Mucosa of stomach (tissue), 1 donor: ENCODE measurements around the gene AGBL1.
"Not testable (repeated sequence)": the region's sequence is repeated elsewhere in the genome, so short reads cannot be mapped to it uniquely, and the experiment has no call there.

Experiments
- H3K27me3 ChIP-seq: one replicate; pipeline ENCODE4 v1.7.0; 2013; ENCODE audit warnings: mild to moderate bottlenecking, low read length; ENCODE audit not compliant: control insufficient read depth, insufficient read depth
- H3K36me3 ChIP-seq: one replicate; pipeline ENCODE4 v1.7.0; 2013; ENCODE audit warnings: low read length; ENCODE audit not compliant: control insufficient read depth, insufficient read depth
- H3K4me1 ChIP-seq: one replicate; pipeline ENCODE4 v1.7.0; 2013; ENCODE audit warnings: mild to moderate bottlenecking, low read length; ENCODE audit not compliant: control insufficient read depth, insufficient read depth
- H3K4me3 ChIP-seq: one replicate; pipeline ENCODE4 v1.7.0; 2013; ENCODE audit warnings: low read length
- H3K9ac ChIP-seq: one replicate; pipeline ENCODE4 v1.7.0; 2013; ENCODE audit warnings: mild to moderate bottlenecking, low read length, moderate library complexity
- H3K9me3 ChIP-seq: one replicate; pipeline ENCODE4 v1.7.0; 2013; ENCODE audit warnings: mild to moderate bottlenecking, low read length, moderate library complexity; ENCODE audit not compliant: control insufficient read depth
- donor health status: Pancreatic carcinoma.

AGBL1 gene

DNA sequence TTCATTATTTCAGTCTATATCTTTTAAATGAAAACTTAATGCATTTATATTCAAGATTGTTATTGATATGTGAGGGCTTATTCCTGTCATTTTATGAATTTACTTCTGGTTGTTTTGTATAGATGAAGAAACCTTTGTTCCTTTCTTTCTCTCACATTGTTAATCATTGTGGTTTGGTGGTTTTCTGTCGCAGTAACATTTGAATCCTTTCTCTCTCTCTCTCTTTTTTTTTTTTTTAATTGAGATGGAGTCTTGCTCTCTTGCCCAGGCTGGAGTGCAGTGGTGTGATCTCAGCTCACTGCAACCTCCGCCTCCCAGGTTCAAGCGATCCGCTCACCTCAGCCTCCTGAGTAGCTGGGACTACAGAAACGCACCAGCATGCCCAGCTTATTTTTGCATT is 22.1 kb downstream of the AGBL1 start:
- H3K9me3 ChIP-seq = no peaks in the 10 kb centered on the region
- H3K4me1 ChIP-seq = no peaks in the 10 kb centered on the region
- H3K4me3 ChIP-seq = no peak overlapping the region
- H3K27me3 ChIP-seq = no peaks in the 10 kb centered on the region
- no peak overlapping the region for H3K9ac ChIP-seq
- H3K36me3 ChIP-seq = no peaks in the 10 kb centered on the region

DNA sequence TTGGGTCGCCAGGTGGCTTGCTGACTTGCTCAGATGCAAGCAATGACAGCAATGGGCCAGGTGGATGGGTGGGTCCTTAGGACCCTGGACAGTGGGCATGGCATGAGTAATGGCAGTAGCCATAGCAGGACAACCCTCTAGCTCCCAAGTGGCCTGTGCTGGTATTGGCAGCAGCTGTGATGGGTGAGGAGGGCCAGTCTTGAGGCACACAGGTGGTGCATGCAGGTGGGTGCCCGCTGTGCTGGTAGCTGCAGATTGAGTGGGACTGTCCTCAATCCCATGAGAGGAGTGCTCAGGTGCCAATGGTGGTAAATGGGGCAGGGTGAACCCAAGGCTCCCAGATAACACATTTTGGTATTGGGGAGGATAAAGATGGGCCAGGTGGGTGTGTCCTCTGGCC is 24.2 kb downstream of the AGBL1 start:
- Histone ChIP-seq H3K9me3 (no peaks in the 10 kb centered on the region), H3K27me3 (no peaks in the 10 kb centered on the region), H3K4me1 (no peaks in the 10 kb centered on the region), H3K4me3 (no peak overlapping the region), H3K9ac (no peak overlapping the region), H3K36me3 (no peaks in the 10 kb centered on the region)

DNA sequence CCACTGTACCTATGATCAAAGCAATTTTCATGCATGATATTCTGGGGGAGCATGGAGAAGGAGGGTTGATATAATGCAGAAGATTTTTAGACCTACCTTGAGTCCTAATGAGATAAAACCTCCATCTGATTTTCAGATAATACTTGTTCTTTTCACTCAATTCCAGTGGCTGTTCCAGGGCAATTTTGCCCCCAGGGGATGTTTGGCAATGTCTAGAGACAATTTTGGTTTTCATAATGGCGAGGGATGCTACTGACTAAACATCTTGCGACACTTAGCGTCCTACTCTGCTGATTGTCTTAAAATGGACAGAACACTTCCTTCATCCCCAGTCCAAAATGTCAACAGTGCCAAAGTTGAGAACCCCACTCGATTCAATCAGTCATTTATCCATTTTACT is 26.6 kb downstream of the AGBL1 start:
- H3K27me3 ChIP-seq = no peaks in the 10 kb centered on the region
- H3K4me3 ChIP-seq = no peak overlapping the region
- no peaks in the 10 kb centered on the region for H3K4me1 ChIP-seq
- H3K36me3 ChIP-seq = no peaks in the 10 kb centered on the region
- H3K9ac ChIP-seq = no peak overlapping the region
- H3K9me3 ChIP-seq = no peaks in the 10 kb centered on the region

DNA sequence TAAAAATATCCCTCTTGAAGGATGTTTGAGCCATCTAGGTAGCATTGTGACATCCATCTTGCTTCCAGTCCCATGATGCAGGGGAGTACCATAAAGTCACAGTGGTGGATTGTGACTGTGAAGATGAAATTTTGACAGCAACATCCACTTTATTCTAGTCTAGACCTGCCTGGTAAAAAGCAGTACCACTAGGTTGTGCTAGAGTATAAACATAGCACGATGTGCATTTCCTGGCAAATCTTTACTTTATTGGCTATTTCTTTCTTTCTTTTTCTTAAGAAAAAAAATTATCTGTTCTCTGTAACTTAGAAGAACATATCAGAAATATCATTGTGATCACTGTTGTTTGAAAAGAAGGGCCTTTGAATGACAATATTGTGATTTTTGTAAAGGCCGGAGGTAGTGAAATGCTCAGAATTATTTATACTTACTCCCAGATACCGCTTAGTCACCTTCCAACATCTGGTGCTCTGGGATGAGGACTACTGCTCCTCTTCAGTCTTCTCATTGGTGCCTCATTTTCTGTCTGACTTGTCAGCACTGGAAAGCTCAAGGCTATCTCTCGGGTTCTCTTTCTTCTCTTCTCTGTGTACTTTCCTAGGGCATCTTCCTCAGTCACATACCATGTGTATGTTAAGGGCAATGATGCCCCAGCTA is 35.6 kb downstream of the AGBL1 start:
- H3K27me3 ChIP-seq = no peaks in the 10 kb centered on the region
- H3K4me3 ChIP-seq = no peak overlapping the region
- H3K36me3 ChIP-seq = no peaks in the 10 kb centered on the region
- no peaks in the 10 kb centered on the region for H3K9me3 ChIP-seq
- no peaks in the 10 kb centered on the region for H3K4me1 ChIP-seq
- no peak overlapping the region for H3K9ac ChIP-seq

DNA sequence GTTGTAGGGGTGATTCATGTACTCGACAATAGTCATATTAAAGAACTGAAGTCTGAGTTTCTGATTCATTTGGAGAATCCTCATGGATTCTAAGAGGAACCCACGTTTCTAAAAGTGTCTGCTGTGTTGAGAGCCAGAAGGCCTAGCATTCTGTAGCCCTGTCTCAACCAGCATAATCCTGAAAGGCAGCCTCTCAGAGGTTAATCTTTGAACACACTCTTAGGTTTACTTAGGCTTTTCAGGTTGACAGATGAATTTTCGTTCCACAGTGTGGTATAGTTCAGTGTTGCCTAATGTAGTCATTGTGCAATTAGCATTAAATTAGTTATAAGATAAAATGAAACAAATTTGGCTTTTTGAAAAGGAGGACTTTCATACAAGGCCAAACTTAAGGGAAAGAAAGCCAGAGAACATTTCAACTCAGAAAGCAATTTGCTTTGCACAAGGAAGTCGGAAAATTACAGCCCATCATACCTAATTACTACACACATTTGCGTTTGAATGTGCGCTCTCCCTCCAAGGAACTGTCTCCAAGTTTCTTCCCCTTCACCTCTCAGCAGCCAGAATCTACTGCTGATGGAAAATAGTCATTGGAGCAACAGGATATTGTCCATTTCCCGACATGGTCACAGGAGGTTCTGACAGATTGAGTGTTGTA is 42.0 kb downstream of the AGBL1 start:
- H3K9ac ChIP-seq = no peak overlapping the region
- H3K36me3 ChIP-seq = no peaks in the 10 kb centered on the region
- H3K4me3 ChIP-seq = no peak overlapping the region
- no peaks in the 10 kb centered on the region for H3K27me3 ChIP-seq
- H3K9me3 ChIP-seq = no peaks in the 10 kb centered on the region
- H3K4me1 ChIP-seq = no peaks in the 10 kb centered on the region

DNA sequence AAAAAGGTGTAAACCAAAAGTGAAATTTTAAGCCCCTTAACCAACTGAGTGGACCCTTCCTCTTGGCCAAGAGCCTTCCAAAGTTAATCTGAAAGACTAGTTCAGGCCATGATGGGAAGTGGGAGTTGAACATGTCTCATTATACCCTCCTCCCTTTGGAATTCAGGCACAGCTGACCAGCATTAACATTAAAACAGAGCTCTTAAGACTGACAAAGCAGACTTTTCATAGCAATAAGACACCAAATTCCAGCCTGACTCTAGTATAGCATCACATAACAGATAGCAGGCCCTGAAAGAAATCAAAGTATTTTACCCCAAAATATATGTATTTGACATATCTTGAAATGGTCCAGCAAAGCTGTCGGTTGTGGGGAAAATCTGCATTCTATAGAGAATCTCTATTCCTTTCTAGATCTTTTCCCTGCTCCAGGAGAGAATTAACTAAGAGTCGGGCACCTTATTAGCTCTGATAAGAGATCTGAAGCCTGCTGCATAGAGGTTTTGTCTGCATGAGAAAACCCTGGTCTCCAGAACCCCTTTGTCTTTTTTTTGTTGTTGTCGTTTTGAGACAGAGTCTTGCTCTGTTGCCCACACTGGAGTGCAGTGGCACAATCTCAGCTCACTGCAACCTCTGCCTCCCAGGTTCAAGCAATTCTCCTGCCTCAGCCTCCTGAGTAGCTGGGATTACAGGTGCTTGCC is 43.2 kb downstream of the AGBL1 start:
- H3K9me3 ChIP-seq, H3K27me3 ChIP-seq, H3K4me1 ChIP-seq, H3K9ac ChIP-seq, H3K36me3 ChIP-seq, H3K4me3 ChIP-seq: not testable (repeated sequence)

DNA sequence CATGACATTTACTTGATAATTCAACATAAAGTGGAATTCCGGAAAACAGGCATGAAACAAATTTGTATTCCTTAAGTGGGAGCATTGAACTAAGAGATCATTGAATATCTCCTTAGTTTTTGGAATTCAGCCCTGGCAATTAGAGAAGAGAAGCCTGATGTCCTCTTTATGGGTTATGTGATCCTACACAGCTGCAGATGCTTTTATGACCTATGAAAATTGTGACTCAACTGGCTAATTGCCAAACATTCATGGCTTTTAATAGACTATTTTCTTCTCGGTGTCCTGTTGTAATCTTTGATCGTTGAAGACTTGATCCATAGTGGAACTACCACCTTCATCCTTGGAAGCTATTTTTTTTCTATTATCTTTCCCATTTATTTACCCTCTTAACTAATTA is 46.1 kb downstream of the AGBL1 start:
- H3K9me3 ChIP-seq = no peaks in the 10 kb centered on the region
- H3K9ac ChIP-seq = no peak overlapping the region
- no peaks in the 10 kb centered on the region for H3K36me3 ChIP-seq
- H3K4me3 ChIP-seq = no peak overlapping the region
- no peaks in the 10 kb centered on the region for H3K4me1 ChIP-seq
- no peaks in the 10 kb centered on the region for H3K27me3 ChIP-seq

DNA sequence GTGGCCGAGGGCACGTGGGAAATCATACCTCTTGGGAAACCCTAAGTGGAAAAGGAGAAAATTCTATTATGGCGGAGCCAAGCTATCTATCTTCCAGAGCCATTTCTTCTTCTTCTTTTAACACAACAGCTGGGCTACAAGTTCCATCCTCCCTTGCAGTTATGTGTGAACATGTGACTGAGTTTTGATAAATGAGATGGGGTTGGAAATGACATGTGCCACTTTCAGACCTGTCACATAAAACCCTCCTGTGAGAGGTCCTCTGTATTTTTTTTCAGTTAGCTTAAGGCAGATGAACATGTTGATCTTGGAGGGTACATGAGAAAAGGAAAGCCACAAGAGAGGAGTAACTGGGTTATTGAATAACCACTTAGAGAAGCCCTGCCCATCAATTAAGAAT is 47.9 kb downstream of the AGBL1 start:
- Histone ChIP-seq H3K36me3 (no peaks in the 10 kb centered on the region), H3K9ac (no peak overlapping the region), H3K9me3 (no peaks in the 10 kb centered on the region)

DNA sequence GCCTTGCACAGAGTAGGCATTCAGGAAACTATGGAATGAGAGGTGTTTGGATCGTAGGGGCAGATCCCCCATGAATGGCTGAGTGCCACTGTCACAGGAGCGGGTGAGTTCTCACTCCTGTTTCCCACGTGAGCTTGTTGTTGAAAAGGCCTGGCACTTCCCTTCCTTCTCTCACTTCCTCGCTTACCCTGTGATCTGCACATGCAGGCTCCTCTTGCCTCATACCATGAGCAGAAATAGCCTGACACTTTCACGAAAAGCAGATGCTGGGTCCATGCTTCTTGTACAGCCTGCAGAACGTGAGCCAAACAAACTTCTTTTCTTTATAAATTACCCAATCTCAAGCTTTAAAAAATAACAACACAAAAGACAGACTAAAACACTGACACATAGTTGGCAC is 55.4 kb downstream of the AGBL1 start:
- H3K9me3 ChIP-seq = no peaks in the 10 kb centered on the region
- no peaks in the 10 kb centered on the region for H3K27me3 ChIP-seq
- no peaks in the 10 kb centered on the region for H3K36me3 ChIP-seq
- no peaks in the 10 kb centered on the region for H3K4me1 ChIP-seq
- H3K4me3 ChIP-seq = no peak overlapping the region
- H3K9ac ChIP-seq = no peak overlapping the region

More for the DNA sequence above, 47.9 kb downstream of the AGBL1 start:
- Histone ChIP-seq H3K4me1 (no peaks in the 10 kb centered on the region), H3K27me3 (no peaks in the 10 kb centered on the region), H3K4me3 (no peak overlapping the region)

DNA sequence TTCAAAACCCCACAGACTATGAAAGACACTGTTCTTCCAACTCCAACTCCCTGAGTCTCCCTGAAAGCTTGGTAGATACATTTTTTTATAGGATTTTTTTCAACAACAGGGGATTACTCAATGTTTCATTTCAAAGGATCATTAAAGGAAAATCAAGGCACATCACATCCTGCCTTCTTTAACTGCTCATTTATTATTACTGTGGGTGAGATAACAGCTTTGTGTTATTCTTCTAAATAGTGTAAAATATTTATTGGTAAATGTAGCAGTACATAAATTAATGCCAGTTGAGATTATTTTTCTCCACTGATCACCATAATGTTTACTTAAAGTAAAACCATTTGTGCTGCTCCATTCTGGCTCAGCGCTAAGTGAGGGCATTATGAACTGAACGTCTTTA is 57.2 kb downstream of the AGBL1 start:
- Histone ChIP-seq H3K4me1 (no peaks in the 10 kb centered on the region), H3K27me3 (no peaks in the 10 kb centered on the region), H3K9ac (no peak overlapping the region), H3K9me3 (no peaks in the 10 kb centered on the region), H3K4me3 (no peak overlapping the region), H3K36me3 (no peaks in the 10 kb centered on the region)

DNA sequence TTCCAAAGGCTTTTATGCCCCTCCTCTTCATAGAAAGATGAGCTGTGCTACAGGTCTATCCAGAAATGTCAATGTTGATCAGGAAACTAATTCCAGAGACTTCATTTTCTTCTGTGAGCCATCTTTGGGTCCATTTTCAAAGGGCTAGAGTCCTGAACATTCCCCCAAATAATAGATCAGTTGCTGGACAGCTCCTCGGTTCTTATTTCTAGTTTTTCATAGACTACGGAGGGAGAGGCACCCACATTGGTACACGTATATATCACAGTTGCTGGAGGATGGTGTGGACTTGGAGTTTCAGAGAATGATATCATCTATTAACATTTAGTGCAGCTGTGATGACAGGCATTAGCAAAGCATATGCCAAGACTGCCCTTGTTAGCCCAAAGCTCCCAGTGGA is 59.1 kb downstream of the AGBL1 start:
- Histone ChIP-seq H3K27me3 (no peaks in the 10 kb centered on the region), H3K4me1 (no peaks in the 10 kb centered on the region), H3K9me3 (no peaks in the 10 kb centered on the region), H3K9ac (no peak overlapping the region), H3K36me3 (no peaks in the 10 kb centered on the region), H3K4me3 (no peak overlapping the region)

DNA sequence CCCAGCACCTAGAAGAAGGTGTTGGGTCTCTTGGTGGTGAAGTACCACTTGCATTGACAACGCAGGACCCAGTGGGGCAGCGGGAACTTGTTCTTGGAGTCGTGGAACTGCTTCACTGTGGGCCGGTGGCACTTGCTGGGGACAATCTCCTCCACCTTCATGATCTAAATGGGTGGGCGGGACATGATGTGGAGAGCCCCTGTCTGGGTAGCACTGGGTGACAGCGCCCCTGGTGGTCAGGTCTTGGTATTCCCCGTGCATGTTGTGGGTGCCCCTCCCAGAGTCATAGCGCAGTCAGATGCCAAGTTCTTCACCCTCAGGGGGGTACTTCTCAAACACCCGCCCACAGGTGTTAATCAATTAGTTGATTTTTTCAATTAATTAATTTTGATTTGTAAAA is 60.2 kb downstream of the AGBL1 start:
- H3K27me3 ChIP-seq = no peaks in the 10 kb centered on the region
- no peaks in the 10 kb centered on the region for H3K9me3 ChIP-seq
- no peaks in the 10 kb centered on the region for H3K36me3 ChIP-seq
- H3K4me1 ChIP-seq = no peaks in the 10 kb centered on the region
- H3K4me3 ChIP-seq = no peak overlapping the region
- no peak overlapping the region for H3K9ac ChIP-seq
